Stomach (tissue), 9 donors: ENCODE measurements around the gene GRK1. TPM values are rescaled to one million over a fixed set of nuclear protein-coding genes. Genes with fewer than 3 reads are reported as not detected.

Experiments
- DNase-seq, 2 donors: peaks; one replicate each; pipeline versions ENCODE4 v3.0.0 to v3.0.0-alpha.2; 2013 to 2019
- H3K27ac ChIP-seq, 5 donors: fragments of 200-600 bp in 4 of 5; sonication (generic) in 4 of 5; one replicate each; pipeline ENCODE4 v1.5.1; 2013 to 2019; ENCODE audit warnings: mild to moderate bottlenecking in 1 of 5, moderate library complexity in 1 of 5
- H3K27me3 ChIP-seq, 3 donors: fragments of 200-600 bp; sonication (generic); one replicate each; pipeline ENCODE4 v1.5.1; 2017 to 2019; ENCODE audit warnings: mixed run types in 1 of 3
- H3K36me3 ChIP-seq, 4 donors: fragments of 200-600 bp; sonication (generic); 1 replicate in 3 of 4; 2 replicates in 1 of 4; pipeline ENCODE4 v1.5.1; 2016 to 2019
- H3K4me1 ChIP-seq, 4 donors: fragments of 200-600 bp; sonication (generic); one replicate each; pipeline ENCODE4 v1.5.1; 2016 to 2019
- H3K4me3 ChIP-seq, 4 donors: fragments of 200-600 bp; sonication (generic) in 3 of 4; one replicate each; pipeline ENCODE4 v1.5.1; 2016 to 2019; ENCODE audit warnings: mild to moderate bottlenecking in 1 of 4
- H3K9me3 ChIP-seq, 4 donors: fragments of 200-600 bp; sonication (generic); one replicate each; pipeline ENCODE4 v1.5.1; 2016 to 2019
- CTCF ChIP-seq, 7 experiments: fragments of 450-650 bp in 4 of 7; fragments of 200-600 bp in 3 of 7; sonication (generic) in 3 of 7; IDR thresholded peaks; one replicate each; pipeline ENCODE4 v1.5.1; 2016 to 2019; ENCODE audit warnings: antibody characterized with exemption in 7 of 7, control low read depth in 2 of 7, mild to moderate bottlenecking in 1 of 7
- EP300 ChIP-seq: sonication (generic); formaldehyde crosslinking; IDR thresholded peaks from one replicate; pipeline ENCODE4 v1.6.1; 2017; ENCODE audit warnings: antibody characterized with exemption
- POLR2A ChIP-seq, 4 donors: fragments of 450-650 bp; IDR thresholded peaks; one replicate each; pipeline ENCODE4 v1.6.1; 2016; ENCODE audit warnings: antibody characterized with exemption in 4 of 4, control low read depth in 2 of 4, mild to moderate bottlenecking in 1 of 4, moderate library complexity in 1 of 4
- POLR2AphosphoS5 ChIP-seq, 3 donors: sonication (generic); formaldehyde crosslinking; IDR thresholded peaks; one replicate each; pipeline ENCODE4 v1.6.1; 2016; ENCODE audit warnings: antibody characterized with exemption in 3 of 3
- WGBS, 5 donors: extraction: QIAGEN DNeasy Blood & Tissue Kit in 3 of 5; methylation state at CpG; one replicate each; pipeline versions ENCODE4 v1.1.5 to v1.1.7; 2013 to 2018; 5-methylcytosine and 5-hydroxymethylcytosine counted together
- intact Hi-C: fragments of 100-400 bp; cut with DNase I; formaldehyde crosslinking; loops from one replicate; pipeline ENCODE4 v1.15.1; 2023; ENCODE audit warnings: low total_unique reads
- polyA plus RNA-seq, 3 donors: library from polyadenylated mRNA; stranded (reverse); fragments of 200-250 nt; gene quantifications; one replicate each; pipeline ENCODE4 v1.2.3, GENCODE V29; 2013
- total RNA-seq, 5 donors: library from RNA; depleted of rRNA; stranded (reverse); fragments of >200 nt; gene quantifications; one replicate each; pipeline versions ENCODE4 v1.1.0 to v1.2.3, GENCODE V29; 2014 to 2016
- donor health status: healthy with polysubstance abuse.
- donor health status: Bipolar disorder and iron deficiency.
- donor health status: healthy.

The GRK1 gene
- total and polyA plus RNA-seq, 8 donors = not detected

DNA sequence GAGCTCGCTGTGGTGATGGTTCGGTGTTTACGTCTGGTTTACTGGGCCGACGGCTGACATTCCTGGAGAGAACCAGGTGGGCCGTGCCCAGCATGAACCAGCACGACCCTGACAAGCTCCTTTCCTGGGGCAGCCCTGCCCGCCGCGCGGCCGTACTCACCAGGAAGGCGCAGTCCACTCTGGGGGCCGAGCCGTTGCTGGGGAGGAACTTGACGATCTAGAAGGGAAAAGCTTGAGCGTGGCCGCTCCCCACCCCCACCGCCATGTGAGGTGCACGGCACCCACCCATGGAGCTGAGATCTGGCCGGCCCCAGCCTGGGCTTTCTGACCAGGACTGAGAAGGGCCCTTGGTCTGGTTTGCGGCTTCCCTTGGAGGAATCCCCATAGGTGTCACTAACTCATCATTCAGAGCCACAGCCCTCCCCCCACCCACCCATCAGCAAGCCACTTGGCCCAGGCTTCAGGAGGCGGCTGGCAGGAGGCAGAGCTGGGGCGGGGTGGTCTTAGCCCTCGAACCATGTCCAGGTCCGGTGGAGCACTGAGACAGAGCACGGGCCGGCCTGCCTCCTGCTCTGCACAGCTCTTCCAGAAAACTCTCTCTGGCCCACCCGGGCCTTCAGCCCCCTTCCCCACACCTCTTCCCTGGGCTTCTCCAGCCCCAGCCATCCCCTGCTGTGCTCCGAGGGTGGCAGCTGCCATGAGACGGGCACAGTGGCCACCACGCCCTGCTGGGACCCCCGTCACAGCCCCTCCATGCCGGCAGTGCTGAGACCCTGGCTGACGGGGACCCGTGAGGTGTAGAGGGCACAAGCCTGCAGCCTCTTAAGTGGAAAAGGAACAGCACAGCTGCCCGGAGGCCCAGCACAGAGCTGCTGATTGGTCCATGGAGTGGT is 15.3 kb upstream of the GRK1 start:
- Histone ChIP-seq H3K4me1 (peaks cover 13 to 29% (median 15%) of the 10 kb centered on the region in 4 donors), H3K27ac (peak overlapping the region in 4 of 5 donors; percentile 6 to 23 (median 10)), H3K4me3 (no peak overlapping the region), H3K27me3 (no peaks in the 10 kb centered on the region), H3K9me3 (no peaks in the 10 kb centered on the region), H3K36me3 (no peaks in the 10 kb centered on the region)
- intact Hi-C loops = no loop called here
- WGBS, 5 donors = 87 to 94% (median 92%) methylated on average over 22 to 37 of the region's 37 CpGs
- DNase-seq = peak in 1 of 2 donors; percentile 24
- TF ChIP-seq POLR2AphosphoS5 (IDR thresholded peaks at IDR 0.05) = no peak

DNA sequence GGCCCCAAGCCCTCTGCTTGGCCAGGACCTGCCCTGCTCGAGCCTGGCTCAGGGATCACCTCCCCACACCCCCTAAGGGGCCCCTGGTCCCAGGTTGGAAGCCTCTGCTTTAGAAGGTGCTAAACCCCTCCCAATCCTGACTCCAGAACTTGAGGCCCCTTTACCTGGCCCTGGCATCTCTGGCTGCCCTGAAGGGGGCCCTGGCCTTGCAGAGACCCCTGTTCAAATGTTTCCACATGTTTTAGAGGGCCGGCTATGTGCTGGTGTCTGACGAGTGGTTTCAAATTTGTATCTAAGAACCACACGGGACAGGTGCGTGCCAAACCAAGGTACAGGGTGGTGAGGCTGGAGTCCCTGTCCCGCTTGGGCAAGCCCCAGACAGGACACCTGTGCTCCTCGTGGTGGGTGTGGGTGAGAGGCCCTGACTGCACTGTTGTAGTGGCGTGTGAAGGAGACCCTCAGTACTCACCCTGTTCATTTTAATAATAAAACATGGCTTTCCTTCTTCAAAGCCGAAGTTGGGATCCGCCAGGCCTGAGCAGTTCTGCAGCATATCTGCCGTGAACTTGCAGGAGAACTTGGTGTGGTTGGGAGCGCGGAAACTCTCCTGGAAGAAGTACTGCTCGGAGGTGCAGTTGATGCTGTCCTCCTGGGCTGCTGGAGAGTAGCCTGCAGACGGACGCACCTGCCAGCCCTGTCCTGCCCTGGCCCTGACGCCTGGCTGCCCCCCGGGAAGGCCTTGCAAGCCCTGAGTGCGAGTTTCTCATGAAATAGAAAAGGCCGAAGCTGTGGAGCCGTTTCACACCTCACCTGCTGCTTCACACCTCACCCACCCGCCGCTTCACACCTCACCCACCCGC is 14.4 kb upstream of the GRK1 start:
- no peak overlapping the region for H3K4me3 ChIP-seq
- H3K27ac ChIP-seq = peak overlapping the region in 3 of 5 donors; percentile 8 to 23 (median 13)
- peak in 1 of 2 donors; percentile 21 for DNase-seq
- intact Hi-C loops = no loop called here
- no peaks in the 10 kb centered on the region for H3K27me3 ChIP-seq
- TF ChIP-seq POLR2AphosphoS5 (IDR thresholded peaks at IDR 0.05) (no peak), EP300 (no peak), POLR2A (IDR thresholded peaks at IDR 0.05) (no peak), CTCF (IDR thresholded peaks at IDR 0.05) (no peak)
- no peaks in the 10 kb centered on the region for H3K9me3 ChIP-seq
- WGBS, 5 donors = 84 to 89% (median 87%) methylated on average over 19 to 24 of the region's 24 CpGs
- peaks cover 6 to 23% (median 9%) of the 10 kb centered on the region in 4 donors for H3K4me1 ChIP-seq
- H3K36me3 ChIP-seq = no peaks in the 10 kb centered on the region

DNA sequence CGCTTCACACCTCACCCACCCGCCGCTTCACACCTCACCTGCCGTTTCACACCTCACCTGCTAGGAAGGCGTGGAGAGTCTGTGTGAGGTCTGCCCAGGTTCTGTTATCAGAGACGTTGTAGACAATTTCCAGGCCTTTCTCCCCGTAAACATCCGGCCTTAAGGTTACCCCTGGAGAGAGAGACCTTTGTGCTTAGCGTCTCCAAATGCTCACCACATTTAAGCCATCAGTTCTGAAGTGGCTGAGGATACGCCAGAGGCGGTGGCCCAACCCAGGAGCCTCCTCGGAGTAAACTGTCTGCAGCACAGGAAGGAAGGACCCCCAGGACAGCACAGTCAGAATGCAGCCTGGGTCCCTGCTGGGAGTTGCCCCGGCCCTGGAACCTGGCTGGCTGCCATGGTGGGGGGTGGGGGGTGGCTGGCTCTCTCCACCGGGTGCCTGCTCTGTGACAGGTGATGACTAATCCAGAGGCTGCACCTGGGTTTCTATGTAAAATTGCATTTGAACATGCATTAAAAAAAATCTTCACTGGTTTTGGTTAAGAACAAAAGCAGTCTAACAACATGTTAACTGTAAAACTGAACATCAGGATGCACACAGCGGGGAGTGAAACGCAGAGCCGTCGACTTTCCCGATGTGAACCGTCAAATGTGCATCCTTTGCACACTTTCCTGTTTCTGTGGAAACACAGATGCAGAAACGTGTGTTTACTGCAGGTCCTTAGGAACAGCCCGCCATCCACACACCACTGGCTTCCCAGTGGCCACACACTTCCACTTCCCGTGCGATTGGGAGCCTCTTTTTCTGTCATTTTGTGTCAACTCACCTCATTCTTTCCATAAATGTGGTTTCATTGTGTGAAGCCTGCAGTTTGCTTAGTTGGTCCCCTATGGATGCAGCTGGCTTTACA is 13.5 kb upstream of the GRK1 start:
- H3K27me3 ChIP-seq = no peaks in the 10 kb centered on the region
- WGBS, 5 donors = 50 to 61% (median 59%) methylated on average over 22 to 24 of the region's 24 CpGs
- no peaks in the 10 kb centered on the region for H3K9me3 ChIP-seq
- DNase-seq = peak in 1 of 2 donors; percentile 24
- TF ChIP-seq POLR2AphosphoS5 (IDR thresholded peaks at IDR 0.05) (no peak), CTCF (IDR thresholded peaks at IDR 0.05) (no peak), POLR2A (IDR thresholded peaks at IDR 0.05) (no peak), EP300 (no peak)
- intact Hi-C loops = no loop called here
- H3K36me3 ChIP-seq = no peaks in the 10 kb centered on the region
- H3K4me3 ChIP-seq = peak overlapping the region in 2 of 4 donors; percentile 6 to 30
- peak overlapping the region in 3 of 5 donors; percentile 4 to 13 (median 4) for H3K27ac ChIP-seq
- H3K4me1 ChIP-seq = peaks cover 10 to 23% (median 11%) of the 10 kb centered on the region in 4 donors

GRCh38 chr13:113654175-113654560 is 12.9 kb upstream of the GRK1 start:
- H3K27me3 ChIP-seq = peaks cover 0 to 5% (median 0%) of the 10 kb centered on the region in 3 donors
- WGBS, 5 donors = 61 to 69% (median 67%) methylated on average over 9 of the region's 9 CpGs
- no peak overlapping the region for H3K27ac ChIP-seq
- peaks cover 13 to 25% (median 13%) of the 10 kb centered on the region in 4 donors for H3K4me1 ChIP-seq
- intact Hi-C loops = no loop called here
- no peak for TF ChIP-seq CTCF (IDR thresholded peaks at IDR 0.05)
- H3K4me3 ChIP-seq = peak overlapping the region in 2 of 4 donors; percentile 12 to 30
- H3K9me3 ChIP-seq = no peaks in the 10 kb centered on the region
- no peaks in the 10 kb centered on the region for H3K36me3 ChIP-seq
- DNase-seq = no peak
